ENCODE data around the gene CDCA7. TPM values are rescaled to one million over a fixed set of nuclear protein-coding genes. Genes with fewer than 3 reads are reported as not detected.
"Not testable (repeated sequence)": the region's sequence is repeated elsewhere in the genome, so short reads cannot be mapped to it uniquely, and the experiment has no call there.

Gene CDCA7
- polyA plus RNA-seq, 1 of the 3 experiments (the other 2 are of a cell fraction): 19.1 TPM

DNA sequence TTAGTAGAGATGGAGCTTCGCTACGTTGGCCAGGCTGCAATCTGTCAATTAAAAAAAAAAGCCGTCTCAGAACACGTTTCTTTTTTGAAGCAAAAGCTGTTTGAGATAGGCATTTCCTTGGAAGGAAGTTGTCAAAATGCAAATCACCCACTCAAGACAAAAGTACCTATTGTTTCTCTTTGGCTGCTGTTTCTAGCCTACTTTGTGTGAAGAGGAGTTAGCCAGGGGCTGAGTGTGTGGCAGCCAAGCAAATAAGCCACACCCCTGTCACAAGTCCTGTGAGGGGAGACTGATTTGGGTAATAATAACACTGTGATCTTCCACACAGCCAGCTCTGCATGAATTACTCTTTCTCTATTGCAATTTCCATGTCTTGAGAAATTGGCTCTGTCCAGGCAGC, 47.4 kb upstream of the CDCA7 start:
- Histone ChIP-seq H3K4me1 (ENCODE audit: control insufficient read depth in 1 of 2, insufficient read depth in 2 of 2, low read depth in 1 of 2, low read length in 1 of 2) (no peaks in the 10 kb centered on the region), H3K9ac (no peak overlapping the region), H3K9me3 (no peaks in the 10 kb centered on the region), H3F3A (replicated peaks; ENCODE audit: insufficient read depth) (no peaks in the 10 kb centered on the region), H3K9me2 (no peaks in the 10 kb centered on the region), H4K20me1 (ENCODE audit: insufficient read depth) (no peaks in the 10 kb centered on the region), H3K27ac (ENCODE audit: low read depth in 2 of 2, low read length in 1 of 2) (no peak overlapping the region), H3K4me2 (no peak overlapping the region), H3K79me2 (ENCODE audit: insufficient read depth) (no peaks in the 10 kb centered on the region), H3K4me3 (ENCODE audit: low read depth in 2 of 2, low read length in 1 of 2) (no peak overlapping the region), H3K27me3 (ENCODE audit: insufficient read depth) (no peaks in the 10 kb centered on the region; the same call in 1 of the 2 replicates), H2AFZ (ENCODE audit: low read depth) (no peak overlapping the region), H3K36me3 (replicated peaks in 1 of 2; ENCODE audit: control insufficient read depth in 1 of 2, insufficient read depth in 2 of 2, low read length in 1 of 2) (no peaks in the 10 kb centered on the region)
- TF ChIP-seq RFX5 (IDR thresholded peaks at IDR 0.05; ENCODE audit: low read length) (no peak), FOXJ3 (CRISPR knock-in tag; IDR thresholded peaks at IDR 0.05) (no peak), GABPA (IDR thresholded peaks at IDR 0.05; ENCODE audit: low read depth) (no peak), NRF1 (IDR thresholded peaks at IDR 0.05; ENCODE audit: low read depth, low read length) (no peak), RAD21 (IDR thresholded peaks at IDR 0.05; ENCODE audit: low read length) (no peak), POLR2AphosphoS5 (IDR thresholded peaks at IDR 0.05; ENCODE audit: low read depth, low read length) (no peak), RCOR1 (IDR thresholded peaks at IDR 0.05; ENCODE audit: low read length) (no peak), FOSL2 (IDR thresholded peaks at IDR 0.05; ENCODE audit: borderline replicate concordance, low read depth) (no peak), RXRA (IDR thresholded peaks at IDR 0.05; ENCODE audit: borderline replicate concordance, low read depth) (no peak), TAF1 (IDR thresholded peaks at IDR 0.05; ENCODE audit: borderline replicate concordance, low read depth, low read length) (no peak), NFIC (IDR thresholded peaks at IDR 0.05; ENCODE audit: borderline replicate concordance) (no peak), SIN3A (IDR thresholded peaks at IDR 0.05; ENCODE audit: borderline replicate concordance, low read depth, low read length) (no peak), FOXM1 (IDR thresholded peaks at IDR 0.05; ENCODE audit: low read depth) (no peak), EP300 (IDR thresholded peaks at IDR 0.05; ENCODE audit: borderline replicate concordance in 1 of 2, low read depth in 1 of 2, low read length in 1 of 2) (no peak), JUND (IDR thresholded peaks at IDR 0.05) (no peak)
- TF ChIP-seq, protein P1, sequence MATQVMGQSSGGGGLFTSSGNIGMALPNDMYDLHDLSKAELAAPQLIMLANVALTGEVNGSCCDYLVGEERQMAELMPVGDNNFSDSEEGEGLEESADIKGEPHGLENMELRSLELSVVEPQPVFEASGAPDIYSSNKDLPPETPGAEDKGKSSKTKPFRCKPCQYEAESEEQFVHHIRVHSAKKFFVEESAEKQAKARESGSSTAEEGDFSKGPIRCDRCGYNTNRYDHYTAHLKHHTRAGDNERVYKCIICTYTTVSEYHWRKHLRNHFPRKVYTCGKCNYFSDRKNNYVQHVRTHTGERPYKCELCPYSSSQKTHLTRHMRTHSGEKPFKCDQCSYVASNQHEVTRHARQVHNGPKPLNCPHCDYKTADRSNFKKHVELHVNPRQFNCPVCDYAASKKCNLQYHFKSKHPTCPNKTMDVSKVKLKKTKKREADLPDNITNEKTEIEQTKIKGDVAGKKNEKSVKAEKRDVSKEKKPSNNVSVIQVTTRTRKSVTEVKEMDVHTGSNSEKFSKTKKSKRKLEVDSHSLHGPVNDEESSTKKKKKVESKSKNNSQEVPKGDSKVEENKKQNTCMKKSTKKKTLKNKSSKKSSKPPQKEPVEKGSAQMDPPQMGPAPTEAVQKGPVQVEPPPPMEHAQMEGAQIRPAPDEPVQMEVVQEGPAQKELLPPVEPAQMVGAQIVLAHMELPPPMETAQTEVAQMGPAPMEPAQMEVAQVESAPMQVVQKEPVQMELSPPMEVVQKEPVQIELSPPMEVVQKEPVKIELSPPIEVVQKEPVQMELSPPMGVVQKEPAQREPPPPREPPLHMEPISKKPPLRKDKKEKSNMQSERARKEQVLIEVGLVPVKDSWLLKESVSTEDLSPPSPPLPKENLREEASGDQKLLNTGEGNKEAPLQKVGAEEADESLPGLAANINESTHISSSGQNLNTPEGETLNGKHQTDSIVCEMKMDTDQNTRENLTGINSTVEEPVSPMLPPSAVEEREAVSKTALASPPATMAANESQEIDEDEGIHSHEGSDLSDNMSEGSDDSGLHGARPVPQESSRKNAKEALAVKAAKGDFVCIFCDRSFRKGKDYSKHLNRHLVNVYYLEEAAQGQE (IDR thresholded peaks at IDR 0.05; ENCODE audit: low read depth, low read length): no peak
- TF ChIP-seq, protein P2, sequence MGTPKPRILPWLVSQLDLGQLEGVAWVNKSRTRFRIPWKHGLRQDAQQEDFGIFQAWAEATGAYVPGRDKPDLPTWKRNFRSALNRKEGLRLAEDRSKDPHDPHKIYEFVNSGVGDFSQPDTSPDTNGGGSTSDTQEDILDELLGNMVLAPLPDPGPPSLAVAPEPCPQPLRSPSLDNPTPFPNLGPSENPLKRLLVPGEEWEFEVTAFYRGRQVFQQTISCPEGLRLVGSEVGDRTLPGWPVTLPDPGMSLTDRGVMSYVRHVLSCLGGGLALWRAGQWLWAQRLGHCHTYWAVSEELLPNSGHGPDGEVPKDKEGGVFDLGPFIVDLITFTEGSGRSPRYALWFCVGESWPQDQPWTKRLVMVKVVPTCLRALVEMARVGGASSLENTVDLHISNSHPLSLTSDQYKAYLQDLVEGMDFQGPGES (IDR thresholded peaks at IDR 0.05; ENCODE audit: low read depth, low read length): no peak
- TF ChIP-seq, protein P3, sequence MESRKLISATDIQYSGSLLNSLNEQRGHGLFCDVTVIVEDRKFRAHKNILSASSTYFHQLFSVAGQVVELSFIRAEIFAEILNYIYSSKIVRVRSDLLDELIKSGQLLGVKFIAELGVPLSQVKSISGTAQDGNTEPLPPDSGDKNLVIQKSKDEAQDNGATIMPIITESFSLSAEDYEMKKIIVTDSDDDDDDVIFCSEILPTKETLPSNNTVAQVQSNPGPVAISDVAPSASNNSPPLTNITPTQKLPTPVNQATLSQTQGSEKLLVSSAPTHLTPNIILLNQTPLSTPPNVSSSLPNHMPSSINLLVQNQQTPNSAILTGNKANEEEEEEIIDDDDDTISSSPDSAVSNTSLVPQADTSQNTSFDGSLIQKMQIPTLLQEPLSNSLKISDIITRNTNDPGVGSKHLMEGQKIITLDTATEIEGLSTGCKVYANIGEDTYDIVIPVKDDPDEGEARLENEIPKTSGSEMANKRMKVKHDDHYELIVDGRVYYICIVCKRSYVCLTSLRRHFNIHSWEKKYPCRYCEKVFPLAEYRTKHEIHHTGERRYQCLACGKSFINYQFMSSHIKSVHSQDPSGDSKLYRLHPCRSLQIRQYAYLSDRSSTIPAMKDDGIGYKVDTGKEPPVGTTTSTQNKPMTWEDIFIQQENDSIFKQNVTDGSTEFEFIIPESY (IDR thresholded peaks at IDR 0.05; ENCODE audit: borderline replicate concordance, low read depth): no peak
- no peak for DNase-seq
- ChIA-PET CTCF (no interaction called here), POLR2A (no interaction called here)
- 47% methylated on average over 4 of the region's 4 CpGs for WGBS (ENCODE audit: low lambda C conversion rate)

DNA sequence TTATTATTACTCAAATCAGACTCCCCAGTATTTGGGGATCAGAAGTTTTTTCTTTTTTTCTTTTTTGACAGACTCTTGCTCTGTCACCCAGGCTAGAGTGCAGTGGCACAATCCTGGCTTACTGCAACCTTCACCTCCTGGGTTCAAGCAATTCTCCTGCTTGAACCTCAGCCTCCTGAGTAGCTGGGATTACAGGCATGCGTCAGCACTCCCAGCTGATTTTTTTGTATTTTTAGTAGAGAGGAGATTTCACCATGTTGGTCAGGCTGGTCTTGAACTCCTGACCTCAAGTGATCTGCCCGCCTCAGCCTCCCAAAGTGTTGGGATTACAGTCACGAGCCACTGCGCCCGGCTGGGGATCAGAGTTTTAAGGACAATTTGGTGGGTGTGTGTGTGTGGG, 45.3 kb upstream of the CDCA7 start:
- H3K4me2 ChIP-seq; POLR2A ChIA-PET; H3K9ac ChIP-seq; H3K9me2 ChIP-seq; H2AFZ ChIP-seq (ENCODE audit: low read depth); H3F3A ChIP-seq (replicated peaks; ENCODE audit: insufficient read depth); H3K79me2 ChIP-seq (ENCODE audit: insufficient read depth); H3K9me3 ChIP-seq; H3K27me3 ChIP-seq (ENCODE audit: insufficient read depth); H3K27ac ChIP-seq (ENCODE audit: low read depth in 2 of 2, low read length in 1 of 2); DNase-seq; H3K4me1 ChIP-seq (ENCODE audit: control insufficient read depth in 1 of 2, insufficient read depth in 2 of 2, low read depth in 1 of 2, low read length in 1 of 2); H4K20me1 ChIP-seq (ENCODE audit: insufficient read depth); H3K4me3 ChIP-seq (ENCODE audit: low read depth in 2 of 2, low read length in 1 of 2); H3K36me3 ChIP-seq (replicated peaks in 1 of 2; ENCODE audit: control insufficient read depth in 1 of 2, insufficient read depth in 2 of 2, low read length in 1 of 2): not testable (repeated sequence)
- CTCF ChIA-PET: interaction anchor here (1.3 kb wide), 1 partner anchor 13 kb away, joined by 3 read pairs; no protein-coding TSS in a partner anchor
- 49% methylated on average over 5 of the region's 5 CpGs for WGBS (ENCODE audit: low lambda C conversion rate)
